ENCODE measurements around the gene SSH2.

SSH2 gene

DNA sequence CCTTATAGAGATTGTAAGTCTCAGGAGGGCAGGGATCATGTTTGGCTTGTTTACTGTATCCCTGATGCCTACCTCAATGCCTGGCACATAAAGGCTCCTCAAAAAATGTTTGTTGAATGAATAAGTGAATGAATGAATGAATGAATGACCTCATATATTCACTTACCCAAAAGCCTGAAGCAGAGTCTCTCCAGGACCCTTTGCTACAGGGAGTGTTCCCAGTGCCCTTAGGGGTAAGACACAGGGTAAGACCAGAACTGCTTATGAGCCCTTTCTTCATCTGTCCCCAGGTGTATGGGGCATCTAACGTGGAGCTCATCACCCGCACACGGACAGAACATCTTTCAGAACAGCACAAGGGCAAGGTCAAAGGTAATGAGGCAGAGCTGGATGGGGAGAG lies 319.6 kb downstream of the SSH2 start:
- TF ChIP-seq, protein P1, sequence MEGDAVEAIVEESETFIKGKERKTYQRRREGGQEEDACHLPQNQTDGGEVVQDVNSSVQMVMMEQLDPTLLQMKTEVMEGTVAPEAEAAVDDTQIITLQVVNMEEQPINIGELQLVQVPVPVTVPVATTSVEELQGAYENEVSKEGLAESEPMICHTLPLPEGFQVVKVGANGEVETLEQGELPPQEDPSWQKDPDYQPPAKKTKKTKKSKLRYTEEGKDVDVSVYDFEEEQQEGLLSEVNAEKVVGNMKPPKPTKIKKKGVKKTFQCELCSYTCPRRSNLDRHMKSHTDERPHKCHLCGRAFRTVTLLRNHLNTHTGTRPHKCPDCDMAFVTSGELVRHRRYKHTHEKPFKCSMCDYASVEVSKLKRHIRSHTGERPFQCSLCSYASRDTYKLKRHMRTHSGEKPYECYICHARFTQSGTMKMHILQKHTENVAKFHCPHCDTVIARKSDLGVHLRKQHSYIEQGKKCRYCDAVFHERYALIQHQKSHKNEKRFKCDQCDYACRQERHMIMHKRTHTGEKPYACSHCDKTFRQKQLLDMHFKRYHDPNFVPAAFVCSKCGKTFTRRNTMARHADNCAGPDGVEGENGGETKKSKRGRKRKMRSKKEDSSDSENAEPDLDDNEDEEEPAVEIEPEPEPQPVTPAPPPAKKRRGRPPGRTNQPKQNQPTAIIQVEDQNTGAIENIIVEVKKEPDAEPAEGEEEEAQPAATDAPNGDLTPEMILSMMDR (IDR thresholded peaks at IDR 0.05), result no peak
- Histone ChIP-seq H3K79me2 (no peaks in the 10 kb centered on the region), H3K4me3 (ENCODE audit: low read depth, low read length) (no peak overlapping the region)

DNA sequence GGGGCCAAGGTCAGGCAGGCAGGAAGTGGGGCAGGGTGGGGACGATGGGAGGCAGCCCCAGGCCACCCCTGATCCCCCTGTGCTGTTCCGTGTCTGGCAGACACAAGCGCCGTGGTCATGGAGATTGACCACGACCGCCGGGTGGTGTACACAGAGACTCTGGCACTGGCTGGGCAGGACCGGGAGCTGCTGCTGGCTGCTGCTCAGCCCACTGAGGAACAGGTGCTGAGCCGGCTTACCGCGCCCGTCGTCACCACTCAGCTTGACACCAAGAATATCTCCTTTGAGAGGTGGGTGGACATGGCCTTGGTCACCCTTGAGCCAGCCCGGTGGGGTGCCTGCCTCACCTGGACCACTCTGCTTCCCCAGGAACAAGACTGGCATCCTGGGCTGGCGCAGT lies 321.0 kb downstream of the SSH2 start:
- H3K36me3 ChIP-seq (ENCODE audit: control insufficient read depth, insufficient read depth, low read length), result no peaks in the 10 kb centered on the region
- H3K9me3 ChIP-seq (ENCODE audit: control insufficient read depth, low read length), result no peaks in the 10 kb centered on the region
- no peaks in the 10 kb centered on the region for H3K79me2 ChIP-seq
- no peak overlapping the region for H3K4me3 ChIP-seq (ENCODE audit: low read depth, low read length)
- TF ChIP-seq, protein P1 (IDR thresholded peaks at IDR 0.05), result no peak
- no peak overlapping the region for H2AFZ ChIP-seq
- H3K27ac ChIP-seq, result no peak overlapping the region
- H3K4me2 ChIP-seq (ENCODE audit: low read length), result no peak overlapping the region
- no peak overlapping the region for H3K9ac ChIP-seq
- H3K4me1 ChIP-seq, result peaks cover 3% of the 10 kb centered on the region
- H3K27me3 ChIP-seq (ENCODE audit: control insufficient read depth, insufficient read depth, low read length), result no peaks in the 10 kb centered on the region

More for the DNA sequence above, 319.6 kb downstream of the SSH2 start:
- H3K4me1 ChIP-seq, result peaks cover 5% of the 10 kb centered on the region
- H3K27ac ChIP-seq, result no peak overlapping the region
- H3K36me3 ChIP-seq (ENCODE audit: control insufficient read depth, insufficient read depth, low read length), result no peaks in the 10 kb centered on the region
- H2AFZ ChIP-seq, result no peak overlapping the region
- no peaks in the 10 kb centered on the region for H3K9me3 ChIP-seq (ENCODE audit: control insufficient read depth, low read length)
- no peak overlapping the region for H3K9ac ChIP-seq
- no peaks in the 10 kb centered on the region for H3K27me3 ChIP-seq (ENCODE audit: control insufficient read depth, insufficient read depth, low read length)
- H3K4me2 ChIP-seq (ENCODE audit: low read length), result no peak overlapping the region

DNA sequence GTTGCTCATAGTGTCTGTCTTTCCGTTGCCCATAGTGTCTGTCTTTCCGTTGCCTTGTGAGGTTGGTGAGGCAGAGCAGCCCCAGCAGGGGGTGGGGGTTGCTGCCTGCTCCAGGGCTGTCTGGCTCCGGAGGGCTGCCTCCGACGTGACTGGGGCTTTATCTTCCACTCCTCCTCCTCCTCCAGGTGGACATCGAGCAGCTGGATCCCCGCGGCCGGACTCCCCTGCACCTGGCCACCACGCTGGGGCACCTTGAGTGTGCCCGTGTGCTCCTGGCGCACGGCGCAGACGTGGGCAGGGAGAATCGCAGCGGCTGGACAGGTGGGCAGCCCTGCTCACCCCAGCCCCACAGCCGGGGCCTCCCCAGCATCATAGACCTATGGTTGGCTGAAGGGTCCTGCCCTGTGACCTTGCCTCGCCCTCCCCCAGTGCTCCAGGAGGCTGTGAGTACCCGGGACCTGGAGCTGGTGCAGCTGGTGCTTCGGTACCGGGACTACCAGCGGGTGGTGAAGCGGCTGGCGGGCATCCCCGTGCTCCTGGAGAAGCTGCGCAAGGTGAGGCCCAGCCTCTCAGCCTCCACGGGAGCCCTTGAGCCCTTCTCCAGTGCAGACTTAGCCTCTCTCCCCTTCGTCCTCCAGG lies 322.4 kb downstream of the SSH2 start:
- TF ChIP-seq, protein P1 (IDR thresholded peaks at IDR 0.05), result no peak

DNA sequence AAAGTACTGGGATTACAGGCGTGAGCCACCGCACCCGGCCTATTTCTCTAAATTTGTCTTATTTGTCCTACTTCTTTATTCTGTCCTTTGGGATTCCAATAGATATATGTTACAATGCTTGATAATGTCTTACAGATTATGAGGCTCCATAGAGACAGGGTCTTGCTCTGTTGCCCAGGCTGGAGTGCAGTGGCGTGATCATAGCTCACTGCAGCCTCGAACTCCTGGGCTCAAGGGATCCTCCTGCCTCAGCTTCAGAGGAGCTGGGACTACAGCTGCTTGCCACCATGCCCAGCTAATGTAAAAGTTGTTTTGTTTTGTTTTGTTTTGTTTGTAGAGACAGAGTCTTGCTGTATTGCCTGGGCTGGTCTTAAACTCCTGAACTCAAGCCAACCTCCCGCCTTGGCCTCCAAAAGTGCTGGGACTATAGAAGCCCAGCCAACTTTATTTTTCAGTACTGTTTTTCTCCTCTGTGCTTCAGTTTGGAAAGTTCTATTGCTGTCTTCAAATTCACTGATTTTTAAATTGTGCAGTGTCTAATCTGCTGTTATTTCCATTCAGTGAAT lies 326.8 kb downstream of the SSH2 start:
- no peaks in the 10 kb centered on the region for H3K4me1 ChIP-seq

More for the DNA sequence above, 322.4 kb downstream of the SSH2 start:
- H3K27me3 ChIP-seq (ENCODE audit: control insufficient read depth, insufficient read depth, low read length), result no peaks in the 10 kb centered on the region
- H3K27ac ChIP-seq, result no peak overlapping the region
- no peaks in the 10 kb centered on the region for H3K79me2 ChIP-seq
- no peak overlapping the region for H2AFZ ChIP-seq
- no peak overlapping the region for H3K9ac ChIP-seq
- no peak overlapping the region for H3K4me3 ChIP-seq (ENCODE audit: low read depth, low read length)
- no peak overlapping the region for H3K4me2 ChIP-seq (ENCODE audit: low read length)
- H3K9me3 ChIP-seq (ENCODE audit: control insufficient read depth, low read length), result no peaks in the 10 kb centered on the region
- no peaks in the 10 kb centered on the region for H3K36me3 ChIP-seq (ENCODE audit: control insufficient read depth, insufficient read depth, low read length)
- no peaks in the 10 kb centered on the region for H3K4me1 ChIP-seq

More for the DNA sequence above, 326.8 kb downstream of the SSH2 start:
- H3K79me2 ChIP-seq, result no peaks in the 10 kb centered on the region
- no peak overlapping the region for H3K9ac ChIP-seq
- no peak overlapping the region for H3K4me2 ChIP-seq (ENCODE audit: low read length)
- H3K27ac ChIP-seq, result no peak overlapping the region
- H2AFZ ChIP-seq, result no peak overlapping the region
- H3K36me3 ChIP-seq (ENCODE audit: control insufficient read depth, insufficient read depth, low read length), result no peaks in the 10 kb centered on the region
- H3K27me3 ChIP-seq (ENCODE audit: control insufficient read depth, insufficient read depth, low read length), result no peaks in the 10 kb centered on the region
- no peaks in the 10 kb centered on the region for H3K9me3 ChIP-seq (ENCODE audit: control insufficient read depth, low read length)
- no peak overlapping the region for H3K4me3 ChIP-seq (ENCODE audit: low read depth, low read length)
- TF ChIP-seq, protein P1 (IDR thresholded peaks at IDR 0.05), result no peak

Measured in parathyroid adenoma (tissue), 2 donors.